HepG2 (cell line): ENCODE data around the gene PDXDC1. TPM values are rescaled to one million over a fixed set of nuclear protein-coding genes. Genes with fewer than 3 reads are reported as not detected.

ENCODE experiments used
- ARHGAP35 ChIP-seq: sonication (generic); formaldehyde crosslinking; IDR thresholded peaks from 2 replicates; pipeline ENCODE4 v1.9.0; 2022; ENCODE audit warnings: mild to moderate bottlenecking, inconsistent platforms, moderate library complexity, missing genetic modification reagents, borderline replicate concordance
- ELK4 ChIP-seq: sonication (generic); formaldehyde crosslinking; IDR thresholded peaks from 2 replicates; pipeline ENCODE4 v1.9.0; 2021; ENCODE audit warnings: missing genetic modification reagents, borderline replicate concordance
- FLYWCH1 ChIP-seq: sonication (generic); formaldehyde crosslinking; IDR thresholded peaks from 2 replicates; pipeline ENCODE4 v1.8.1; 2023; ENCODE audit warnings: mild to moderate bottlenecking, missing genetic modification reagents
- GLI4 ChIP-seq: sonication (generic); formaldehyde crosslinking; IDR thresholded peaks from 2 replicates; pipeline ENCODE4 v1.5.1; 2020; ENCODE audit warnings: missing genetic modification reagents, mild to moderate bottlenecking, moderate library complexity, borderline replicate concordance
- HDAC6 ChIP-seq: fragments of 200-600 bp; sonication (generic); IDR thresholded peaks from 2 replicates; pipeline ENCODE4 v1.7.0; 2017; ENCODE audit warnings: mild to moderate bottlenecking, antibody characterized with exemption, low read length, low read depth
- KDM1A ChIP-seq: IDR thresholded peaks from 2 replicates; pipeline ENCODE4 v1.6.1; 2016; ENCODE audit warnings: missing compliant biosample characterization
- PBX2 ChIP-seq: IDR thresholded peaks from 2 replicates; pipeline ENCODE4 v1.6.1; 2016; ENCODE audit warnings: control low read depth
- PHF8 ChIP-seq: sonication (generic); formaldehyde crosslinking; IDR thresholded peaks from 2 replicates; pipeline ENCODE4 v1.5.0; 2020; ENCODE audit warnings: missing genetic modification reagents
- PITX1 ChIP-seq: sonication (generic); formaldehyde crosslinking; IDR thresholded peaks from 2 replicates; pipeline ENCODE4 v1.5.1; 2020; ENCODE audit warnings: mild to moderate bottlenecking, missing genetic modification reagents
- REST ChIP-seq, 2 experiments: IDR thresholded peaks; 2 replicates each; pipeline ENCODE4 v1.6.1; 2011 to 2012; ENCODE audit warnings: low read length in 2 of 2, borderline replicate concordance in 1 of 2, low read depth in 1 of 2, mild to moderate bottlenecking in 1 of 2, moderate library complexity in 1 of 2
- SP140L ChIP-seq: sonication (generic); formaldehyde crosslinking; IDR thresholded peaks from 2 replicates; pipeline ENCODE4 v1.4.0; 2020; ENCODE audit warnings: missing genetic modification reagents, borderline replicate concordance
- SRSF9 ChIP-seq: fragments of 200-400 bp; formaldehyde crosslinking; IDR thresholded peaks from 2 replicates; pipeline ENCODE4 v1.6.1; 2018; ENCODE audit warnings: borderline replicate concordance, mild to moderate bottlenecking, low read depth, low read length; ENCODE audit not compliant: insufficient read depth, poor library complexity, severe bottlenecking
- TCF12 ChIP-seq, 2 experiments: fragments of 450-650 bp in 1 of 2; sonication (generic) in 1 of 2; formaldehyde crosslinking in 1 of 2; IDR thresholded peaks; 2 replicates each; pipeline versions ENCODE4 v1.6.1 to v1.8.0; 2017 to 2022; ENCODE audit warnings: antibody characterized with exemption in 1 of 2, mild to moderate bottlenecking in 1 of 2, missing genetic modification reagents in 1 of 2, moderate library complexity in 1 of 2
- ZBTB38 ChIP-seq: sonication (generic); formaldehyde crosslinking; IDR thresholded peaks from 2 replicates; pipeline ENCODE4 v1.5.1; 2020; ENCODE audit warnings: mild to moderate bottlenecking, missing genetic modification reagents
- ZFX ChIP-seq: sonication (generic); formaldehyde crosslinking; IDR thresholded peaks from 2 replicates; pipeline ENCODE4 v1.4.0; 2020; ENCODE audit warnings: mild to moderate bottlenecking, low read depth, missing genetic modification reagents, moderate library complexity
- ZNF101 ChIP-seq: sonication (generic); formaldehyde crosslinking; IDR thresholded peaks from 2 replicates; pipeline ENCODE4 v1.4.0; 2020; ENCODE audit warnings: mild to moderate bottlenecking, low read depth, missing genetic modification reagents, borderline replicate concordance
- ZNF24 ChIP-seq: fragments of 450-650 bp; IDR thresholded peaks from 2 replicates; pipeline ENCODE4 v1.6.1; 2017; ENCODE audit warnings: antibody characterized with exemption, mild to moderate bottlenecking
- ZNF326 ChIP-seq: sonication (generic); formaldehyde crosslinking; IDR thresholded peaks from 2 replicates; pipeline ENCODE4 v1.4.0; 2020; ENCODE audit warnings: missing genetic modification reagents, borderline replicate concordance
- ZNF430 ChIP-seq: sonication (generic); formaldehyde crosslinking; IDR thresholded peaks from 2 replicates; pipeline ENCODE4 v1.9.0; 2021; ENCODE audit warnings: mild to moderate bottlenecking, missing genetic modification reagents
- ZNF451 ChIP-seq: sonication (generic); formaldehyde crosslinking; IDR thresholded peaks from 2 replicates; pipeline ENCODE4 v1.5.0; 2020; ENCODE audit warnings: mild to moderate bottlenecking, missing genetic modification reagents
- ZNF775 ChIP-seq: sonication (generic); formaldehyde crosslinking; IDR thresholded peaks from 2 replicates; pipeline ENCODE4 v1.4.0; 2020; ENCODE audit warnings: missing genetic modification reagents, mild to moderate bottlenecking, moderate library complexity, borderline replicate concordance
- ZNF782 ChIP-seq: sonication (generic); formaldehyde crosslinking; IDR thresholded peaks from 2 replicates; pipeline ENCODE4 v1.4.0; 2020; ENCODE audit warnings: missing genetic modification reagents, mild to moderate bottlenecking, borderline replicate concordance
- ZSCAN31 ChIP-seq: sonication (generic); formaldehyde crosslinking; IDR thresholded peaks from 2 replicates; pipeline ENCODE4 v1.5.0; 2020; ENCODE audit warnings: low read depth, mild to moderate bottlenecking, missing genetic modification reagents
- polyA plus RNA-seq, 8 experiments: library from polyadenylated mRNA; depleted of rRNA in 3 of 8; stranded (reverse) in 7 of 8; unstranded in 1 of 8; fragments of >200 nt; fragmentation: Illumina TruSeq in 4 of 8; extraction: Trizol in 4 of 8; gene quantifications; 2 replicates each; pipeline versions ENCODE4 v1.2.1 to v1.2.3, GENCODE V29; 2011 to 2016; ENCODE audit warnings: low read depth in 4 of 8, missing spikeins in 1 of 8, mixed read lengths in 1 of 8; ENCODE audit not compliant: insufficient read depth in 1 of 8
- total RNA-seq, 5 experiments: library from RNA; depleted of rRNA; stranded (reverse); fragments of >200 nt; fragmentation: Illumina TruSeq; extraction: Trizol; gene quantifications; 2 replicates each; pipeline ENCODE4 v1.2.3, GENCODE V29; 2016; ENCODE audit warnings: low read depth in 1 of 5

The PDXDC1 gene
- total and polyA plus RNA-seq, 2 of the 13 experiments (the other 11 are each of a cell fraction or from before 2014, with no cell fraction given): 133 to 169 TPM

- 0 out of 4 replicates have a peak, but pooled peaks of 1 of the 2 experiments have one; percentile 8 for TF ChIP-seq REST (IDR thresholded peaks at IDR 0.05; ENCODE audit: borderline replicate concordance in 1 of 2, low read depth in 1 of 2, low read length in 2 of 2)
- TF ChIP-seq GLI4 (CRISPR knock-in tag): peak; percentile 58; the same call in 1 of the 2 replicates
- TF ChIP-seq ARHGAP35 (CRISPR knock-in tag): no peak
- TF ChIP-seq ZNF782: no peak
- TF ChIP-seq ZFX (CRISPR knock-in tag): peak; percentile 87
- TF ChIP-seq PITX1 (CRISPR knock-in tag): no peak; the same call in 1 of the 2 replicates
- no peak for TF ChIP-seq ZNF326 (CRISPR knock-in tag)
- no peak for TF ChIP-seq PBX2 (CRISPR knock-in tag)
- no peak for TF ChIP-seq ZNF775 (CRISPR knock-in tag)
- peak; percentile 97 for TF ChIP-seq KDM1A (CRISPR knock-in tag)
- TF ChIP-seq PHF8 (CRISPR knock-in tag): peak; percentile 82
- no peak for TF ChIP-seq ZNF451 (CRISPR knock-in tag)
- no peak for TF ChIP-seq SRSF9
- TF ChIP-seq TCF12 (IDR thresholded peaks at IDR 0.05): no peak
- TF ChIP-seq TCF12 (CRISPR knock-in tag; IDR thresholded peaks at IDR 0.05): peak; percentile 30; the same call in 1 of the 2 replicates
- no peak for TF ChIP-seq ZNF101 (CRISPR knock-in tag)
- TF ChIP-seq HDAC6: no peak; the same call in 1 of the 2 replicates
- TF ChIP-seq ELK4: no peak
- TF ChIP-seq ZNF430 (CRISPR knock-in tag): no peak; the same call in 1 of the 2 replicates
- no peak; the same call in 1 of the 2 replicates for TF ChIP-seq ZBTB38 (CRISPR knock-in tag)
- TF ChIP-seq ZSCAN31: no peak
- TF ChIP-seq FLYWCH1: no peak
- TF ChIP-seq ZNF24: no peak
- no peak for TF ChIP-seq SP140L (CRISPR knock-in tag)
Measured at GRCh38 chr16:15055141-15056053, 80.6 kb downstream of the PDXDC1 start (continued).
